NK-92 (cell line): ENCODE data around the gene KCNE1.
"Not testable (repeated sequence)": the region's sequence is repeated elsewhere in the genome, so short reads cannot be mapped to it uniquely, and the experiment has no call there.

Experiments
- DNase-seq: peaks from one replicate; lab custom pipeline; 2025; ENCODE audit not compliant: unreplicated experiment; lab: John Stamatoyannopoulos, UW

Gene KCNE1

DNA sequence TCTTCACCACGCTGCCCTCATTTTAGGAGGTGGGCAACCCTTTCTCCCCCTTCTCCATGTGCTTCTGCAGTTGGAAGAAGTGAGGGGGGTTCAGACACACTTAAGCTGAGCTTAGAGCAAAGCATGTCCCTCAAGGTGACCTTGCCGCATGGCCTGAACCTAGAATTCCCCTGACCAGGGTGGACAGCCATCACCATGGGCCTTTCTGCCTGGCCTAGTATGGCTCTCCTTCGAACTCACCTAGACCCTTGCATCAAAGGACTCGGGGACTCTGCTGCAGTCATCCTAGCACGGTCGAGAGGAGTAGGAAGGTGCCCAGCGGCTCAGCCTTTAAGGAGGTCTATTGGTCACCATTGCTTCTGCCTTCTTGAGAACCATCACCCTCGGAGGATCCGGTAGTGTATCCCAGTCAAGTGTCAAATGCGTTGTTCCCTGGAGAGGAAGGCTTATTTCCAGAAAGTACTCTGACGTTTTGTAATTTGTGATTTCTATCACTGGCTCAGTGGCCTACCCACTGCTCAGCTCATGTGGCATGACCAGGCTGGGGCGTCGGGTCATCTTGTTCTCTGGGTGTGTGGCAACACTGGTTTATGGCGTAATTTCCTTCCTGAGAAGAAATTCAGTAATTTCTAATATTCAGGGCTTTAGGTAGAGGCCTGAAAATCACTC lies at the start of gene KCNE1:
TSS of gene KCNE1 (minus strand) at position 424 of the 669 bp plus-strand sequence. CDS start 62,576 bp downstream, outside the sequence.
- no peak for DNase-seq

DNA sequence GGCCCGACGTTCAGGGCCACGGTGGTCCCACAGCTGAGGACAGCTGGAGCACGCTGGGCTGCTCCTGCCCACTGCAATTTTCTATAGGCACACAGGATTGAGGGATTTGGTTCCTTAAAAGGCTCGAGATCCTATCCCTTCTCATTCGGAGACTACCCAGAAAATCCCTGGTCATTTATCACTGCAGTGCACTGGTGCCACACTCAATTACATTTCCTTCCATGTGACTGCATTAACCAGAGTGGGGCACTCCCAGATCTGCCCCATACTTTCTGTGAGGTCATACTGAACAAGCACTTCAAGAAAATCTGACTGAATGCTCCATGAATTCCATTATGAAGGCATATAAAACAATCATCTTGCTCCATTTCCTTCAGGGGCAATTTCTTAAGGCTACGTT lies 49.8 kb upstream of the KCNE1 start:
- no peak for DNase-seq

DNA sequence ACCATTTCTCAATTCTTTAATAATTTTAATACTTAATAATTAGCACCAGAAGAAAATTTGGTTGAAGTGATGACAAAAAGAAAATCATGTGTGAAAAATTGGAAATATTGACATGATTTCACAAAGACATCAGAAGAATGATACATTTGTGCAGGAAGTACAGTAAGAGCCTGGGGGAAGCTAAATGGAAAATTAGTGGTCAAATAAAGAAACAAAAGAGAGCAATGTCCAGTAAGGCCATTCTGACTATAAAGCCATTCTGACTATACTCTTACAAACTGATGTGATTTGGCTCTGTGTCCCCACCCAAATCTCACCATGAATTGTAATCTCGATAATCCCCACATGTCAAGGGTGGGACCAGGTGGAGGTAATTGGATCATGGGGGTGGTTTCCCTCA lies 48.6 kb upstream of the KCNE1 start:
- no peak for DNase-seq

DNA sequence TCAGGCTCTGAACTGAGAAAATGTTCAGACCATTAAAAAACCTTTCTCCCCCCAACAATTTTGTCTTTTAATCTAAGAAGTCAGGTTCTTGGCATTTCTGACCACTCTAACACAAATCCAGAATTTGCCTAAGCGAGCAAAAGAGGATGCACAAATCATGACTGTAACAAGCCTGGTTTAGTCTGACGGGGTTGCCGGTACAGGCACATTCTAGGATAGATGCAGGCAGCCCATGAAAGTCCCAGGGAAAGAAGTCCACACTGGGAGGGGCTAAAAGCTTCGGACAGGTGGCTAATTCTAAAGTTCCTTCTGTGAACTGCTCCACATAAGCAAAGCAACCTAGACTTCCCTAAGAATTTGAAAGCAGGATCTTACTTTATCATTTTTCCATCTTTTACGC lies 48.0 kb upstream of the KCNE1 start:
- DNase-seq = no peak

- DNase-seq = no peak
Measured at GRCh38 chr21:34559089-34559631, 47.1 kb upstream of the KCNE1 start.

DNA sequence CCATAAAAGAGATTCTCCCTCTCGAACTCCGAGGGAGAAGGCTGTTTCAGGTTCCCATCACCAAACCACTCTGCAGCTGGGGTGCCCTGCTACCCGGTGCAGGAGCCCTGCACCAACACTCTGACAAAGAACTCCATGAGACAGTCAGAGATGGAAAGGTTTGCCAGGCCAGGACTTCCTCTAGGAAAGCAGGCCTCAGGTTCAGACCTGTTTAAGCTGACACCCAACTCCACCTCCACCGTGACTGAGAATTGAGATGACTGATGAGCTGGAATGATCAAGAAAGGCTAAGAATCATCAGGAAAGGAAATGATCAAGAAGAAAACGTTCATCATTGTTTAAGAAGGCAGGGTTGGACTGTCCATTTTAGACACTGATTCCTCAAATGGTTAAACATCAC lies 46.2 kb upstream of the KCNE1 start:
- no peak for DNase-seq

DNA sequence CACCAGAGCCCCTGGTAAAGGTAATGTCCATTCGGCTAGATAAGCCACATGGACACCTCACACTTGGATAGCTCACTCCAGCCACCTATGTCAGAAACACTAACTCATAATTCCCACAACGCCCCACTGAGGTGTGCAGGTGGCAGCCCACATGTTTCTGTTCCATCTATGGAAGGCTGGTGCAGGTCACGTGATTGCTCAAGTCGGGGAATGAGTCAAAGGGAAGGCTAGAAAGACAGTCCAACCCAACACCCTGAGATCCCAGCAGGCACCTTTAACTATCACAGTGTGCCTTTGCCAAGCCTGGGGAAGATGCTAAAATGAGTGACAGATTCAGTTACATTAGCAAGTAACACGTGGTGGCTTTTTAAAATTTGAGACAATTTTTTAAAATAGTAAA lies 45.3 kb upstream of the KCNE1 start:
- DNase-seq = no peak

GRCh38 chr21:34554670-34555069 lies 42.7 kb upstream of the KCNE1 start:
- not testable (repeated sequence) for DNase-seq

- DNase-seq = no peak
Measured at GRCh38 chr21:34554227-34554626, 42.2 kb upstream of the KCNE1 start.

DNA sequence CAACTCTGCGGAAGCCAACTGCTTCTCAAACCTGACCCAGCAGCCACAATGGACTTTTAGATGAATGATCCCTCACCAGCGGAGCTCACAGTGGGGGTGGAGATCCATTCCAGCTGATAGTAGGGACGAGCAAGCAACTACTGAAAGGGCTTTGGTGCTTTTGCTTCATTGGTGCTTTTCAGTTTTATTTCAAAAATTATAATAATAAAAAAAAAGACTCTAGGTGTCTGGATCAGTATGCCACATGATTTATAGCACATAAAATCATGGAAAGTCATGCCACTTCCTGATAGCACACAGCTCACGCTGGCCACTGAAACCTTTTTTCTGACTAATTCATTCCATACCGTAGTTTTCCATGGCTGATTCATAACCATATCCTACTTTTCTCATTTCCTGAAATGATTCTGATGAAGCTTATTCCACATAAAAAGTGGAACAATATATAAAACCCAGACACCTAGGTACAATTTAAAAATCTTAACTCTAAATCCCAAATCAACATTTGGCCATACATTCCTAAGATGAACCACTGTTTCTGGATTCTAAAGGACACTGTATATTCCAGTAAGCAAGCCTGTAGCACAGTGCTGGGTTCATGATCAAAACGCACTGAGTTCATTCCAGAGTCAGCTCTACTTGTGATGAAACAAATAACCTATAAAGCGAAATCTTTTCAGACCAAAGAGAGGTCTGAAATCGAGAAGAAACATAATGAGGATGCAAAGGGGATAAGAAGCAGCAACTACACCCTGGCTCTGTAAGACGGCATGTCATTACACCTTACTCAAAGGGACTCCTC lies 41.3 kb upstream of the KCNE1 start:
- DNase-seq = no peak

GRCh38 chr21:34552360-34553098 lies 40.5 kb upstream of the KCNE1 start:
- DNase-seq = no peak

DNA sequence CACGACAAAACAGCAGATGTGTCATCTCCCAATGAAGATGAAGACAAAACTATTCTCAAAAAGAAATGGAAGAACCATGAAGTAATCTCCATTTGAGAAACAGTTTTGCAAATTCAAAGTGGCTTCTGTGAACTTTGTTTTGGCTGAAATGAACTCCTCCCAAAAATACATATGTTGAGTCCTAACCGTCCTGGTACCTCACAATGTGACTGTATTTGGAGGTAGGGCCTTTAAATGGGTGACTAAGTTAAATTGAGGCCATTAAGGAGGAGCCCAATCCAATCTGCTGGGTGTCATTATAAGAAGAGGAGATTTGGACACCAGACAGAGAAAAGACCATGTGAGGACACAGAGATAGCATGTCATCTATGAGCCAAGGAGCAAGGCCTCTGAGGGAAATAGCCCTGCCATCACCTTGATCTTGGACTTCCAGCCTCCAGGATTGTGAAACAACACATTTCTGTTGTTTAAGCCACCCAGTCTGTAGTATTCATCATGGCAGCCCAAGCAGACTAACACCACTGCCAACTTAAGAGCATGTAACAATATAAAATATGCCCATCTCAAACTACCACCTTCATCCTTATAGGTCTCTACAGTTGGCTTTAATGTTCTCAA lies 38.3 kb upstream of the KCNE1 start:
- DNase-seq = no peak

GRCh38 chr21:34548781-34549376 lies 36.9 kb upstream of the KCNE1 start:
- no peak for DNase-seq

DNA sequence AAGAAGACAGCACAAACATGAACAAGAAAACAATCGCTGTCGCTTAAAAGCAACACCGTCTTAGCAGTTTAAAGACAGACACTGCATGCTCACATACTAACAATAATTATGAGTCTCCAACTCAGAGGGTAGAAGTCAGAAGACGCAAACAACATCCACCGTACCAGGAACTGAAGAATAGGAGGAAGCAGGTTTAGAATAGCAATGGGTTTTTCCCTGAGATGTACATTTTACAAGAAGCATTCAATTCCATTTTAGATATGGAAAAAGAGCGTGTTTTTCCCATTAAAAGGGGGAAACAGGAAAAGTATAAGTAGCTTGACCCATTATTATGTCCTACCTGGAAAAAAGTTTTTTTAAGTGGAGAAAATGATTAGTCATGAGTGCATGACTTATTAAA lies 34.5 kb upstream of the KCNE1 start:
- no peak for DNase-seq

DNA sequence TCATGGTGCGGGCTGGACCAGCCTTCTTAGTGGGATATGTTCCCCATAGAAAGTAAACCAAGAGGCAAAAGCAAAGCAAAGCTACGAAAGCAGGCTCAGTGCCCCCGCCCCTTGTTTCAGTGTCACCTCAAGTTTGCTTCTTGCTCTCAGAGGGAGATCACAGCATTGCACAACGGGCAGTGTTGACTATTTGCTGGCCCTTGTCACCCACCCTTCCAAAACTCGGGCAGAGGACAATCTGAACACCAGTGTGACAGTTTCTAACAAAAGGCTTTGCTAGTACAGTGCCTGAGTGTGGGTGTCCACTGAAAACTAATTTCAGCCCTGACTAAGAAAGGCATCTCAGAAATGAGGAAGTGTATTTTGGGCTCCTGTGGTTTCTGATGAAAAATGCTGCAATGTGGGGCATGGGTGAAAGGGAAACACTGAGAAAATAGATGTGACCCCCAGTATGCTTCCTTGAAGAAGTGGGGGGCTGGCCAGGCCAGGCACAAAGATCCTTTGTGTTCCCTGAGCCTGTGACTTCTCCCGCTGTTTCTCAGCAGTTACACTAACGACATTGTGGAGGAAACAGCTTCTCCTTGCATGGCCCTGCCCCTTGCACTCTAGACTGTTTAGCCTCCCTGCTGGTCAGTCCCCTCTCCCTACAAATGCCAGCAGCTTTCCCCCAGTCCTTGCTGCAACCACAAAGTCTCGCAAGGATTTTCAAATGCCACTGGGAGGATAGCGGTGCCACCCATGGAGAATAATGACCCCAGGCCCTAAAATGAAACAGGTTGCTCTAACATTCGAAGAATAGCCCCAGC lies 33.3 kb upstream of the KCNE1 start:
- DNase-seq = no peak

DNA sequence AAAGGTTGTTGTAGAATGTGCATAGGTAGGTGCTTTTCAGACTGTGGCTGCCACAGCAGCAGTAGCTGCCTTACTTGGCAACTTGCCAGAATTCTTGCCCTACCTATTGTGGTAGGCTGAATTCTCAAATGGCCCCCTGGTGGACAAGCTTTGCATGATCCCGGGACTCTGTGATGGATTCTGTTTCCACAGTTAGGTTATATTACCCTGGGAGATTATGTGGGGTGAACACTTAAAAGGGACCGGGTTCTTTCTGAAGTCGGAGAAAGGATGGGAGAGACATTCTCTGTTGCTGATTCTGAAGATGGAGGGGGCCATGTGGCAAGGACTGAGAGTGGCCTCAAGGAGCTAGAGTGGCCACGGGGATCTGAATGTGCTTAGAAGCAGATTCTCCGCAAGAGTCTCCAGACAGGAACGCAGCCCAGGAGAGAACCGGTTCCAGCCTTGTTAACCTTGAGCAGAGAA lies 32.1 kb upstream of the KCNE1 start:
- DNase-seq = no peak

- no peak for DNase-seq
Measured at GRCh38 chr21:34543017-34543416, 31.0 kb upstream of the KCNE1 start.

GRCh38 chr21:34540206-34540605 lies 28.2 kb upstream of the KCNE1 start:
- no peak for DNase-seq

GRCh38 chr21:34537838-34538237 lies 25.8 kb upstream of the KCNE1 start:
- DNase-seq = no peak

DNA sequence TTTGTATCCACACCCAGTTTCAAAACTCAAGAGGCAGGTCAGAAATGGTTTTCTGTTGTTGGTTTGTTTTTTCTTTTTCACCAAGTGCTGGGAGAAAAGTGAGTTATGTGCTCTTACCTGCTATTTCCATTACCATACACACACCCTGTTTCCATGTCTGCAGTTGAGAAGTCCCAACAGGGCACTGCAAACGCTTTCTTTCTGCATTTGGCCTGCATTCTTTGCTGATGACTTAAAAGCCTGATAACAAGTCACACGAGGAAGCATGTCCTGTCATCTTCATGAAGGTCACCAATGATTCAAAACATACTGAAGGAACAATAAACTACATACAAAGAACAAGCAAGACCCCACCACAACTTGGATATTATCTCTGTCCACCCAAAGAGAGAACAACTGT lies 24.8 kb upstream of the KCNE1 start:
- DNase-seq = no peak
